HG03139 (cell line): ENCODE results near the gene OR51I2.
A peak's percentile ranks its signal among the peaks of the same experiment; 100 is the strongest.

Source experiments
- ATAC-seq: cut with Tn5 transposase; IDR thresholded peaks from one replicate; pipeline ENCODE4 v1.9.1; 2021; ENCODE audit not compliant: unreplicated experiment

OR51I2 gene

GRCh38 chr11:5449023-5449422, at the start of gene OR51I2:
Gene OR51I2, plus strand, starts transcription at chr11:5449323. Its CDS starts 4,166 bp downstream, at chr11:5453489.
- ATAC-seq = no peak

GRCh38 chr11:5405173-5405572, 44.0 kb upstream of the OR51I2 start:
- no peak for ATAC-seq

- ATAC-seq = no peak
These were observed 28.1 kb upstream of the OR51I2 start for GRCh38 chr11:5420993-5421392.

GRCh38 chr11:5421811-5422210, 27.3 kb upstream of the OR51I2 start, which contains the start of gene OR51Q1:
Gene OR51Q1, plus strand, starts transcription at chr11:5422111. Its CDS starts 90 bp downstream, at chr11:5422201.
- ATAC-seq = no peak

- ATAC-seq = no peak
These were observed 26.0 kb upstream of the OR51I2 start for GRCh38 chr11:5423131-5423530.

GRCh38 chr11:5441414-5441813, 7.7 kb upstream of the OR51I2 start, which contains the start of gene OR51I1:
Gene OR51I1, minus strand, starts transcription at chr11:5441514. Its CDS starts 0 bp downstream, at chr11:5441514.
- ATAC-seq = no peak

- ATAC-seq = no peak
These were observed 5.2 kb upstream of the OR51I2 start for GRCh38 chr11:5443835-5444393.

- no peak for ATAC-seq
These were observed 309 bp downstream of the OR51I2 start for GRCh38 chr11:5449432-5449831.

- ATAC-seq = no peak
These were observed 12.0 kb downstream of the OR51I2 start for GRCh38 chr11:5460983-5461621.

GRCh38 chr11:5467527-5467926, 18.4 kb downstream of the OR51I2 start:
- ATAC-seq = no peak

- ATAC-seq = no peak
These were observed 24.8 kb downstream of the OR51I2 start for GRCh38 chr11:5473921-5474320.

- ATAC-seq = peak; percentile 81
These were observed 27.2 kb downstream of the OR51I2 start for GRCh38 chr11:5476186-5476819.

- ATAC-seq = no peak
These were observed 36.9 kb downstream of the OR51I2 start for GRCh38 chr11:5486003-5486402.

- ATAC-seq = no peak
These were observed 37.3 kb downstream of the OR51I2 start for GRCh38 chr11:5486421-5486820.

- no peak for ATAC-seq
These were observed 39.3 kb downstream of the OR51I2 start, which contains the start of gene OR52D1 for GRCh38 chr11:5488385-5488784. Gene OR52D1, plus strand, starts transcription at chr11:5488685. Its CDS starts 22 bp downstream, at chr11:5488707.

GRCh38 chr11:5488798-5489399, 39.8 kb downstream of the OR51I2 start:
- no peak for ATAC-seq

- no peak for ATAC-seq
These were observed 40.6 kb downstream of the OR51I2 start for GRCh38 chr11:5489576-5490357.

- ATAC-seq = no peak
These were observed 50.5 kb downstream of the OR51I2 start for GRCh38 chr11:5499671-5500070.

GRCh38 chr11:5500393-5500801, 51.3 kb downstream of the OR51I2 start:
- ATAC-seq = no peak

- ATAC-seq = no peak
These were observed 55.3 kb downstream of the OR51I2 start for GRCh38 chr11:5504403-5504921.
